ENCODE results near the gene TMEM132E.

DNA sequence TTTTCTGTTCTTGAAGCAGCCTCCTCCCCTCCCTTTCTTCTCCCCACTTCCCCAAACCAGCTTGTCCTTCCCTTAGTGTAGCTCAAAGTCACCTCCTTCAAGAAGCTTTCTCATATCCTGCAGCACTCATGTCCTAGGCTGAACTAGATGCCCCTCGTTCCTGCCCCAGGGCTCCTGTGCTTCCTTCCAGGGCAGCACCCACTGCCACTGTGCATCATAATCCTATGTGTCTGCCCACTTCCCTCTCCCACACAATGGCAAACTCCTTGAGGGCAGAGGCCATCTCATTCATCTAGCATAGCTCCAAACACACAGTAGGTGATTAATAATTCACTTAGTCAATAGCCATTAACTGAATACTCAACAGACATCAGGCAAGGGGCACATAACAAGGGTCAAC, 6.9 kb upstream of the TMEM132E start:
- no peak for TF ChIP-seq CTCF (IDR thresholded peaks at IDR 0.05)
- TF ChIP-seq SREBF2 (IDR thresholded peaks at IDR 0.05), result no peak
- no peak for TF ChIP-seq ELK1 (IDR thresholded peaks at IDR 0.05; ENCODE audit: low read depth, low read length)
- TF ChIP-seq BHLHE40 (IDR thresholded peaks at IDR 0.05; ENCODE audit: low read depth, low read length), result no peak
- no peak for TF ChIP-seq POLR2AphosphoS2 (conservative IDR thresholded peaks at IDR 0.05; ENCODE audit: low read length)
